Measurements from ENCODE around the gene FCN2. TPM values are rescaled to one million over a fixed set of nuclear protein-coding genes. Genes with fewer than 3 reads are reported as not detected.

Gene FCN2
- total and polyA plus RNA-seq, 2 of the 4 experiments (the other 2 are of a cell fraction) = not detected

DNA sequence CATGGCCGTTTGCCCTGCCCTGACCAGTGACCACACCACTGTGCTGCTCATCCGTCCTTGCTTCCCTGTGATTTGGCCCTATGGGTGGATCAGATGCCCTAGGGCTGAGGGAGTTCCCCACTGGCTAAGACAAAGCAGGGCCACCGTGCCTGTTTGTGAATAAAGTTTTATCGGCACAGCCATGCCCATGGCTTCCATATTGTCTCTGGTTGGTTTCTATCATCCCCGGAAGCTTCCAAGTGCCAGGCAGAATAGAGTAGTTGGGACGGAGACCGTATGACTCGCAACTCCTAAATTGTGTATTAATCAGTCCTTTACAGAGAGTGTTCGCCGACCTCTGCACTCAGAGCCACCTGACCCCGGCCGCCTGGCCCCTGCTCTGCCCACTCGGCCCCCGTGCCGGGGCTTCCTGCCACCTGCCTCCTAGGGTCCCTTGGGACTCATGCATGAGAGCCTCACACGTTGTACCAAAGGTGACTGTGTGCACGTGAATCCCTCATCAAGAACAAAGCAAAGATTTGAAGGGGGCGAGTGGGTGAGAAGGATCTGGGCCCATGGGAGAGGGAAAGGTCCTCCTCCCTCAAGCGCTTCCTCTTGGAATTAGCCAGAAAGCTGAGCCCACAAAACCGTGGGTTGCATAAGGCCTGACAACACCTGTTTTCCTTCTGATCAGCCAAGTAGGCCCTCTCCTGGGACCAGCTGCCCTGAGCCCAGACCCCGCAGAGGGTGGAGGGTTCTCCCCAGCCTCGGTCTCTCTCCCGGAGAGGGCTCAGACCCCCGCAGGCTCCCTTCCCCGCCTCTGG, 11.7 kb upstream of the FCN2 start:
- ChIA-PET POLR2A (ENCODE audit: unreplicated experiment) (no interaction called here), CTCF (no interaction called here)
- peaks cover 7% of the 10 kb centered on the region; the same call in 1 of the 2 replicates for H3K4me1 ChIP-seq (ENCODE audit: control insufficient read depth, insufficient read depth, low read length)
- BruUV-seq (replicated peaks) = no TSS peak
- H4K5ac ChIP-seq (ENCODE audit: low read depth, low read length) = no peak overlapping the region
- no peak overlapping the region for H4K91ac ChIP-seq (ENCODE audit: insufficient read depth, low read depth, low read length)
- H3K4me3 ChIP-seq (ENCODE audit: insufficient read depth, low read depth, low read length) = no peak overlapping the region
- H4K20me1 ChIP-seq (ENCODE audit: insufficient read depth, low read length) = no peaks in the 10 kb centered on the region
- DNase-seq (no peak), ATAC-seq (ENCODE audit: low read depth) (no peak)
- WGBS, 2 experiments (ENCODE audit: extremely low coverage in 2 of 2, insufficient read length in 1 of 2) = 72% methylated on average over 4 of the region's 25 CpGs; no CpG with 5 or more reads in 1 of the 2 experiments
- H2AFZ ChIP-seq (replicated peaks; ENCODE audit: low read length, poor library complexity) = no peak overlapping the region
- H3K9me3 ChIP-seq (ENCODE audit: control insufficient read depth, insufficient read depth, low read length) = no peaks in the 10 kb centered on the region
- no peak overlapping the region for H3K56ac ChIP-seq (ENCODE audit: extremely low read depth, insufficient read depth, low read length)
- H2BK20ac ChIP-seq (ENCODE audit: low read depth, low read length) = no peak overlapping the region
- H3K36me3 ChIP-seq (ENCODE audit: control insufficient read depth, insufficient read depth, low read length) = no peaks in the 10 kb centered on the region
- H2AK9ac ChIP-seq (replicated peaks; ENCODE audit: low read depth, low read length, poor library complexity) = no peak overlapping the region
- no peak overlapping the region for H2BK5ac ChIP-seq (ENCODE audit: low read depth, low read length, poor library complexity, severe bottlenecking)
- H3K27me3 ChIP-seq (ENCODE audit: control insufficient read depth, insufficient read depth, low read length) = no peaks in the 10 kb centered on the region; the same call in 1 of the 2 replicates
- in situ Hi-C loops (cut with MboI; ENCODE audit: low sequenced_read_pairs) (no loop called here), dilution Hi-C loops (cut with HindIII; ENCODE audit: low sequenced_read_pairs, unreplicated experiment) (no loop called here), intact Hi-C loops (cut with micrococcal nuclease) (no loop called here)
- no peak overlapping the region for H3K18ac ChIP-seq (ENCODE audit: low read depth, low read length)
- no peaks in the 10 kb centered on the region for H3K79me1 ChIP-seq (ENCODE audit: low read depth in 1 of 2, low read length in 2 of 2)
- no peak overlapping the region for H2BK120ac ChIP-seq (ENCODE audit: low read depth, low read length)
- H3K14ac ChIP-seq (replicated peaks; ENCODE audit: low read depth, low read length) = no peak overlapping the region
- no peak overlapping the region for H3K4ac ChIP-seq (ENCODE audit: low read depth, low read length)
- H4K8ac ChIP-seq (ENCODE audit: low read depth in 2 of 2, low read length in 2 of 2) = no peak overlapping the region
- H2BK15ac ChIP-seq (ENCODE audit: low read depth, low read length) = no peak overlapping the region
- no peak overlapping the region for H3K27ac ChIP-seq (ENCODE audit: insufficient read depth, low read length)
- H3K9me1 ChIP-seq (ENCODE audit: insufficient read depth, low read length) = no peaks in the 10 kb centered on the region
- H3K4me2 ChIP-seq (ENCODE audit: low read depth, low read length) = no peak overlapping the region
- peak overlapping the region; percentile 6; the same call in 1 of the 2 replicates for H2AK5ac ChIP-seq (ENCODE audit: low read depth, low read length)
- H3K9ac ChIP-seq (ENCODE audit: low read depth, low read length) = no peak overlapping the region
- no peak overlapping the region for H3K23ac ChIP-seq (ENCODE audit: low read depth, low read length)
- TF ChIP-seq RAD21 (IDR thresholded peaks at IDR 0.05; ENCODE audit: low read length) = no peak
- no peak for TF ChIP-seq FOS (IDR thresholded peaks at IDR 0.05; ENCODE audit: low read depth, low read length)
- no peak for TF ChIP-seq CHD1 (IDR thresholded peaks at IDR 0.05; ENCODE audit: low read depth, low read length)
- no peak for TF ChIP-seq MXI1 (IDR thresholded peaks at IDR 0.05; ENCODE audit: borderline replicate concordance, low read depth, low read length)
- TF ChIP-seq RCOR1 (IDR thresholded peaks at IDR 0.05; ENCODE audit: insufficient replicate concordance, low read length) = no peak
- TF ChIP-seq, protein P1, sequence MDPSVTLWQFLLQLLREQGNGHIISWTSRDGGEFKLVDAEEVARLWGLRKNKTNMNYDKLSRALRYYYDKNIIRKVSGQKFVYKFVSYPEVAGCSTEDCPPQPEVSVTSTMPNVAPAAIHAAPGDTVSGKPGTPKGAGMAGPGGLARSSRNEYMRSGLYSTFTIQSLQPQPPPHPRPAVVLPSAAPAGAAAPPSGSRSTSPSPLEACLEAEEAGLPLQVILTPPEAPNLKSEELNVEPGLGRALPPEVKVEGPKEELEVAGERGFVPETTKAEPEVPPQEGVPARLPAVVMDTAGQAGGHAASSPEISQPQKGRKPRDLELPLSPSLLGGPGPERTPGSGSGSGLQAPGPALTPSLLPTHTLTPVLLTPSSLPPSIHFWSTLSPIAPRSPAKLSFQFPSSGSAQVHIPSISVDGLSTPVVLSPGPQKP (IDR thresholded peaks at IDR 0.05; ENCODE audit: borderline replicate concordance, low read depth, low read length) = no peak
- TF ChIP-seq SMC3 (IDR thresholded peaks at IDR 0.05; ENCODE audit: low read depth, low read length) = no peak
- no peak for TF ChIP-seq NFE2L2 (IDR thresholded peaks at IDR 0.05; ENCODE audit: low read depth, low read length)
- TF ChIP-seq MAZ (IDR thresholded peaks at IDR 0.05; ENCODE audit: borderline replicate concordance, low read depth, low read length) = no peak
- TF ChIP-seq CEBPB (IDR thresholded peaks at IDR 0.05; ENCODE audit: low read depth, low read length) = no peak
- TF ChIP-seq RFX5 (IDR thresholded peaks at IDR 0.05; ENCODE audit: low read depth, low read length) = no peak
- TF ChIP-seq, protein P2, sequence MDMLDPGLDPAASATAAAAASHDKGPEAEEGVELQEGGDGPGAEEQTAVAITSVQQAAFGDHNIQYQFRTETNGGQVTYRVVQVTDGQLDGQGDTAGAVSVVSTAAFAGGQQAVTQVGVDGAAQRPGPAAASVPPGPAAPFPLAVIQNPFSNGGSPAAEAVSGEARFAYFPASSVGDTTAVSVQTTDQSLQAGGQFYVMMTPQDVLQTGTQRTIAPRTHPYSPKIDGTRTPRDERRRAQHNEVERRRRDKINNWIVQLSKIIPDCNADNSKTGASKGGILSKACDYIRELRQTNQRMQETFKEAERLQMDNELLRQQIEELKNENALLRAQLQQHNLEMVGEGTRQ (IDR thresholded peaks at IDR 0.05; ENCODE audit: low read depth, low read length) = no peak
- TF ChIP-seq MAFK (IDR thresholded peaks at IDR 0.05; ENCODE audit: low read depth, low read length) = no peak
- TF ChIP-seq POLR2A (IDR thresholded peaks at IDR 0.05; ENCODE audit: low read depth, low read length) = no peak
- TF ChIP-seq, protein P3, sequence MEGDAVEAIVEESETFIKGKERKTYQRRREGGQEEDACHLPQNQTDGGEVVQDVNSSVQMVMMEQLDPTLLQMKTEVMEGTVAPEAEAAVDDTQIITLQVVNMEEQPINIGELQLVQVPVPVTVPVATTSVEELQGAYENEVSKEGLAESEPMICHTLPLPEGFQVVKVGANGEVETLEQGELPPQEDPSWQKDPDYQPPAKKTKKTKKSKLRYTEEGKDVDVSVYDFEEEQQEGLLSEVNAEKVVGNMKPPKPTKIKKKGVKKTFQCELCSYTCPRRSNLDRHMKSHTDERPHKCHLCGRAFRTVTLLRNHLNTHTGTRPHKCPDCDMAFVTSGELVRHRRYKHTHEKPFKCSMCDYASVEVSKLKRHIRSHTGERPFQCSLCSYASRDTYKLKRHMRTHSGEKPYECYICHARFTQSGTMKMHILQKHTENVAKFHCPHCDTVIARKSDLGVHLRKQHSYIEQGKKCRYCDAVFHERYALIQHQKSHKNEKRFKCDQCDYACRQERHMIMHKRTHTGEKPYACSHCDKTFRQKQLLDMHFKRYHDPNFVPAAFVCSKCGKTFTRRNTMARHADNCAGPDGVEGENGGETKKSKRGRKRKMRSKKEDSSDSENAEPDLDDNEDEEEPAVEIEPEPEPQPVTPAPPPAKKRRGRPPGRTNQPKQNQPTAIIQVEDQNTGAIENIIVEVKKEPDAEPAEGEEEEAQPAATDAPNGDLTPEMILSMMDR (conservative IDR thresholded peaks at IDR 0.05; ENCODE audit: low read depth, low read length) = no peak

Measured in IMR-90 (cell line).